Measurements from ENCODE around the gene EDDM13.

The EDDM13 gene

GRCh38 chr19:56263319-56263718 lies 9.2 kb upstream of the EDDM13 start:
- no peaks in the 10 kb centered on the region for H3F3A ChIP-seq (ENCODE audit: control insufficient read depth, insufficient read depth)
- no peak overlapping the region for H3K27ac ChIP-seq (ENCODE audit: low read depth, low read length)
- no peaks in the 10 kb centered on the region for H3K36me3 ChIP-seq (ENCODE audit: control insufficient read depth, low read length)
- H3K4me3 ChIP-seq (ENCODE audit: low read length) = no peak overlapping the region
- TF ChIP-seq EZH2phosphoT487 (IDR thresholded peaks at IDR 0.05; ENCODE audit: borderline replicate concordance, low read length) = no peak
- TF ChIP-seq, protein P1, sequence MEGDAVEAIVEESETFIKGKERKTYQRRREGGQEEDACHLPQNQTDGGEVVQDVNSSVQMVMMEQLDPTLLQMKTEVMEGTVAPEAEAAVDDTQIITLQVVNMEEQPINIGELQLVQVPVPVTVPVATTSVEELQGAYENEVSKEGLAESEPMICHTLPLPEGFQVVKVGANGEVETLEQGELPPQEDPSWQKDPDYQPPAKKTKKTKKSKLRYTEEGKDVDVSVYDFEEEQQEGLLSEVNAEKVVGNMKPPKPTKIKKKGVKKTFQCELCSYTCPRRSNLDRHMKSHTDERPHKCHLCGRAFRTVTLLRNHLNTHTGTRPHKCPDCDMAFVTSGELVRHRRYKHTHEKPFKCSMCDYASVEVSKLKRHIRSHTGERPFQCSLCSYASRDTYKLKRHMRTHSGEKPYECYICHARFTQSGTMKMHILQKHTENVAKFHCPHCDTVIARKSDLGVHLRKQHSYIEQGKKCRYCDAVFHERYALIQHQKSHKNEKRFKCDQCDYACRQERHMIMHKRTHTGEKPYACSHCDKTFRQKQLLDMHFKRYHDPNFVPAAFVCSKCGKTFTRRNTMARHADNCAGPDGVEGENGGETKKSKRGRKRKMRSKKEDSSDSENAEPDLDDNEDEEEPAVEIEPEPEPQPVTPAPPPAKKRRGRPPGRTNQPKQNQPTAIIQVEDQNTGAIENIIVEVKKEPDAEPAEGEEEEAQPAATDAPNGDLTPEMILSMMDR (IDR thresholded peaks at IDR 0.05; ENCODE audit: low read depth, low read length, poor library complexity, severe bottlenecking) = no peak
- H3K27me3 ChIP-seq (ENCODE audit: control insufficient read depth, low read length) = no peaks in the 10 kb centered on the region
- H3K9me3 ChIP-seq (ENCODE audit: control insufficient read depth, insufficient read depth, low read length) = no peaks in the 10 kb centered on the region
- H4K20me1 ChIP-seq (ENCODE audit: control insufficient read depth, insufficient read depth, low read depth, low read length) = no peaks in the 10 kb centered on the region
- H3K4me2 ChIP-seq (ENCODE audit: low read length) = no peak overlapping the region
- no peaks in the 10 kb centered on the region for H3K4me1 ChIP-seq (ENCODE audit: control insufficient read depth, low read length)
- no peaks in the 10 kb centered on the region for H3K9me2 ChIP-seq (replicated peaks; ENCODE audit: control insufficient read depth, low read length)
- H3K79me2 ChIP-seq (ENCODE audit: control insufficient read depth, low read length) = no peaks in the 10 kb centered on the region

- TF ChIP-seq, protein P1 (IDR thresholded peaks at IDR 0.05; ENCODE audit: low read depth, low read length, poor library complexity, severe bottlenecking) = no peak
- TF ChIP-seq EZH2phosphoT487 (IDR thresholded peaks at IDR 0.05; ENCODE audit: borderline replicate concordance, low read length) = no peak
- no peaks in the 10 kb centered on the region for H4K20me1 ChIP-seq (ENCODE audit: control insufficient read depth, insufficient read depth, low read depth, low read length)
- H3K4me2 ChIP-seq (ENCODE audit: low read length) = no peak overlapping the region
- no peak overlapping the region for H3K4me3 ChIP-seq (ENCODE audit: low read length)
- H3K27ac ChIP-seq (ENCODE audit: low read depth, low read length) = no peak overlapping the region
- H3K36me3 ChIP-seq (ENCODE audit: control insufficient read depth, low read length) = no peaks in the 10 kb centered on the region
- no peaks in the 10 kb centered on the region for H3K4me1 ChIP-seq (ENCODE audit: control insufficient read depth, low read length)
- H3F3A ChIP-seq (ENCODE audit: control insufficient read depth, insufficient read depth) = no peaks in the 10 kb centered on the region
- H3K9me2 ChIP-seq (replicated peaks; ENCODE audit: control insufficient read depth, low read length) = no peaks in the 10 kb centered on the region
- no peaks in the 10 kb centered on the region for H3K9me3 ChIP-seq (ENCODE audit: control insufficient read depth, insufficient read depth, low read length)
- no peaks in the 10 kb centered on the region for H3K79me2 ChIP-seq (ENCODE audit: control insufficient read depth, low read length)
- no peaks in the 10 kb centered on the region for H3K27me3 ChIP-seq (ENCODE audit: control insufficient read depth, low read length)
Observed at GRCh38 chr19:56266051-56266450, 6.5 kb upstream of the EDDM13 start.

DNA sequence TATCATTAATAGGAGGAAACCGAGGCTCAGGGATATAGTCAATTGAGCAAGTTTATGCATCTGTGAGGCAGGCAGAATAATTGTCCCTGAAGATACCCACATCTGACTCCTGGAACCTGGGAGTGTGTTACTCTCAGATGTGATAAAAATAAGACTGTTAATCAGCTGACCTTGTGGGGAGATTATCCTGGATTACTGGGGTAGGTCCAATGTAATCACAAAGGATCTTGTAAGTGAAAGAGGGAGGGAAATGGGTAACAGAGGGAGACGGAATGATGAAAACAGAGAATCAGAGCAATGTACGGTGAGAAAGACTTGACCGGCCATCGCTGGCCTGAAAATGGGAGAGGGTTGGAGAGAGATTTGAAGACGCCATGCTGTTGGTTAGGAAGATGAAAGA lies 3.2 kb upstream of the EDDM13 start:
- Histone ChIP-seq H3K79me2 (ENCODE audit: control insufficient read depth, low read length) (no peaks in the 10 kb centered on the region), H4K20me1 (ENCODE audit: control insufficient read depth, insufficient read depth, low read depth, low read length) (no peaks in the 10 kb centered on the region), H3K9me3 (ENCODE audit: control insufficient read depth, insufficient read depth, low read length) (no peaks in the 10 kb centered on the region), H3K36me3 (ENCODE audit: control insufficient read depth, low read length) (no peaks in the 10 kb centered on the region), H3K9me2 (replicated peaks; ENCODE audit: control insufficient read depth, low read length) (no peaks in the 10 kb centered on the region), H3K27me3 (ENCODE audit: control insufficient read depth, low read length) (no peaks in the 10 kb centered on the region), H3K4me2 (ENCODE audit: low read length) (no peak overlapping the region), H3K4me1 (ENCODE audit: control insufficient read depth, low read length) (no peaks in the 10 kb centered on the region), H3K27ac (ENCODE audit: low read depth, low read length) (no peak overlapping the region), H3F3A (ENCODE audit: control insufficient read depth, insufficient read depth) (no peaks in the 10 kb centered on the region), H3K4me3 (ENCODE audit: low read length) (no peak overlapping the region)
- TF ChIP-seq EZH2phosphoT487 (IDR thresholded peaks at IDR 0.05; ENCODE audit: borderline replicate concordance, low read length) = no peak
- TF ChIP-seq, protein P1 (IDR thresholded peaks at IDR 0.05; ENCODE audit: low read depth, low read length, poor library complexity, severe bottlenecking) = no peak

DNA sequence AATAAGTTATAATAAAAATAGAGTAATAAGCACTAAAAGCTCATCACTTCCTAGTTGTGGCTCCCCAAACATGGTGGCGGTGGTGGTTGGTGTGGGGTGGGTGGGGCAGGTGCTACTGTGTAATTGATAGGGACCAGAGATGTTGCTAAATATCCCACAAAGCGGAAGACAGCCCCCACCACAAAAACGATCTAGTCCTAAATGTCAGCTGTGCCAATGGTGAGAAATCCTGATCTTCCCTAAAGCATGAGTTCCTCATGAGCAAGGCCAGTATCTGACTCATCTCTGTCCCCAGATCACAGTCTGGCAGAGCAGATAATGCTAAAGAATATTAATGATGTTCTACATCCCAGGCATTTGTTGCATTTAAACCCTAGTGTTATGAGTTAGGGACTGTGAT lies 1.9 kb upstream of the EDDM13 start:
- Histone ChIP-seq H3K4me1 (ENCODE audit: control insufficient read depth, low read length) (no peaks in the 10 kb centered on the region), H4K20me1 (ENCODE audit: control insufficient read depth, insufficient read depth, low read depth, low read length) (no peaks in the 10 kb centered on the region), H3K36me3 (ENCODE audit: control insufficient read depth, low read length) (no peaks in the 10 kb centered on the region), H3K4me3 (ENCODE audit: low read length) (no peak overlapping the region), H3K27ac (ENCODE audit: low read depth, low read length) (no peak overlapping the region), H3F3A (ENCODE audit: control insufficient read depth, insufficient read depth) (no peaks in the 10 kb centered on the region), H3K27me3 (ENCODE audit: control insufficient read depth, low read length) (no peaks in the 10 kb centered on the region), H3K9me2 (replicated peaks; ENCODE audit: control insufficient read depth, low read length) (no peaks in the 10 kb centered on the region), H3K4me2 (ENCODE audit: low read length) (no peak overlapping the region), H3K9me3 (ENCODE audit: control insufficient read depth, insufficient read depth, low read length) (no peaks in the 10 kb centered on the region), H3K79me2 (ENCODE audit: control insufficient read depth, low read length) (no peaks in the 10 kb centered on the region)
- no peak for TF ChIP-seq EZH2phosphoT487 (IDR thresholded peaks at IDR 0.05; ENCODE audit: borderline replicate concordance, low read length)
- TF ChIP-seq, protein P1 (IDR thresholded peaks at IDR 0.05; ENCODE audit: low read depth, low read length, poor library complexity, severe bottlenecking) = no peak

All from DOHH2 (cell line).